MM.1S (cell line): ENCODE measurements around the gene NANOS3.
A peak's percentile ranks its signal among the peaks of the same experiment; 100 is the strongest.
"Not testable (repeated sequence)": the region's sequence is repeated elsewhere in the genome, so short reads cannot be mapped to it uniquely, and the experiment has no call there.

Experiments used
- DNase-seq: peaks from one replicate; pipeline ENCODE4 v3.0.0-alpha.2; 2015
- H2AFZ ChIP-seq: fragments of 300-600 bp; sonication (generic); 2 replicates; pipeline ENCODE4 v1.6.0; 2016; ENCODE audit warnings: antibody characterized with exemption, low read length
- H3F3A ChIP-seq: fragments of 300-600 bp; sonication (generic); 2 replicates; pipeline ENCODE4 v1.6.1; 2016; ENCODE audit warnings: mild to moderate bottlenecking, antibody characterized with exemption, low read length, moderate library complexity, mixed read lengths; ENCODE audit not compliant: insufficient read depth
- H3K27ac ChIP-seq: fragments of 300-600 bp; sonication (generic); 2 replicates; pipeline ENCODE4 v1.5.1; 2016; ENCODE audit warnings: mild to moderate bottlenecking, low read length
- H3K27me3 ChIP-seq: fragments of 300-600 bp; sonication (generic); replicated peaks from 2 replicates; pipeline ENCODE4 v1.6.0; 2016; ENCODE audit warnings: low read length; ENCODE audit not compliant: insufficient read depth
- H3K36me3 ChIP-seq: fragments of 300-600 bp; sonication (generic); replicated peaks from 2 replicates; pipeline ENCODE4 v1.6.1; 2016; ENCODE audit warnings: mild to moderate bottlenecking, low read length, mixed read lengths; ENCODE audit not compliant: insufficient read depth
- H3K4me1 ChIP-seq: fragments of 300-600 bp; sonication (generic); 2 replicates; pipeline ENCODE4 v1.6.1; 2016; ENCODE audit warnings: low read length, mixed read lengths
- H3K4me2 ChIP-seq: fragments of 300-600 bp; sonication (generic); 2 replicates; pipeline ENCODE4 v1.6.0; 2016; ENCODE audit warnings: low read depth, low read length
- H3K4me3 ChIP-seq: fragments of 300-600 bp; sonication (generic); 2 replicates; pipeline ENCODE4 v1.5.1; 2016; ENCODE audit warnings: low read length, mixed read lengths
- H3K79me2 ChIP-seq: fragments of 300-600 bp; sonication (generic); 2 replicates; pipeline ENCODE4 v1.6.1; 2016; ENCODE audit warnings: mixed run types, low read length, mixed read lengths
- H3K9ac ChIP-seq: fragments of 300-600 bp; sonication (generic); 2 replicates; pipeline ENCODE4 v1.6.1; 2016; ENCODE audit warnings: low read length, mixed read lengths
- H3K9me2 ChIP-seq: fragments of 300-600 bp; sonication (generic); replicated peaks from 2 replicates; pipeline ENCODE4 v1.6.1; 2016; ENCODE audit warnings: mild to moderate bottlenecking, low read length, mixed read lengths; ENCODE audit not compliant: insufficient read depth
- H3K9me3 ChIP-seq: fragments of 300-600 bp; sonication (generic); replicated peaks from 2 replicates; pipeline ENCODE4 v1.6.1; 2016; ENCODE audit warnings: mild to moderate bottlenecking, low read length, mixed read lengths; ENCODE audit not compliant: insufficient read depth
- H4K20me1 ChIP-seq: fragments of 300-600 bp; sonication (generic); 2 replicates; pipeline ENCODE4 v1.6.1; 2016; ENCODE audit warnings: mild to moderate bottlenecking, low read length, moderate library complexity, mixed read lengths; ENCODE audit not compliant: insufficient read depth
- CTCF ChIP-seq: fragments of 300-600 bp; sonication (generic); IDR thresholded peaks from 2 replicates; pipeline ENCODE4 v1.5.1; 2016; ENCODE audit warnings: antibody characterized with exemption, low read length, mixed read lengths
- EZH2 ChIP-seq: fragments of 300-600 bp; sonication (generic); optimal IDR thresholded peaks from 2 replicates; pipeline ENCODE3; 2017; ENCODE audit warnings: low read depth, mild to moderate bottlenecking, antibody characterized with exemption, low read length, mixed read lengths
- EZH2phosphoT487 ChIP-seq: fragments of 300-600 bp; sonication (generic); IDR thresholded peaks from 2 replicates; pipeline ENCODE4 v1.6.1; 2018; ENCODE audit warnings: antibody characterized with exemption, low read length

Gene NANOS3

DNA sequence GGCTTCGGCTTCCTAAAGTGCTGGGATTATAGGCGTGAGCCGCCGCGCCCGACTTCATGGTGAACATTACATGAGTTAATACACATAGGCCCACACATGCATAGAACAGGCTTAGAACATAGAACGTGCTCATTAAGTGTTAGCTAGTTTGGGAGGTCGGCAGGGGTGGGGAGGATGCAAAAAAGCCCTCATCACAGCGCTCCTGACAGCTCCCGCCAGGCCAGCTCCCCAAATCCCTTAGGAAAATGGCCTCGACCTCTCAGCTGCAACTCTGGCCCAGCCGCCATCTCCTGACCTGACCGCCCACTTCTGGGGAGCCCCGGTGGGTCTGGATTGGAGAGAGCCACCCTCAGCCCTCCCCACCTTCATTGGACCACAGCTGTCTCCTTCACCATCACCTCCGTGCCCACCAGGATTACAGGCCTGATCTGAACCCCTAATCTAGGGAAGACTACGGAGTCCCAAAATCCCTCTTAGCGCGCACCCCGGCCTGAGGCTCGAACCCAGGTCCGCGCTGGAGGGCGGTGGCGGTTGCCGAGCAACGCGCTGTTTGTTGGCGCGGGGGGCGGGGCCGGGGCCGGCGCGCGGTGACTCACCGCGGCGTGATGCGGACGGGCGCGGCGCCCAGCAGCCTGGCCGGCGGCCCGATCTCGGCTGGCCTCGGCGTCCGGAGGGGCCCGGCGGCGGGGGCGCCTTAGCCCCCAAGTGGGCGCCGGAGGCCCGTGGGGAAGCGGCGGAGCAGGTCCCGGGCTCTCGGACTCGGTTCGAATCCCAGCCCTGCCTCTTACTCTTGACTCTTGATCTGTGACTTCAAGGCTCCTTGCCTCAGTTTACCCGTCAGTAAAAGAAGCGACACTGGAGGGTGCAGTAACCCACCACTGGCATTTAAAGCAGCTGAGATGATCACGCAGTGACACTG is 26.7 kb upstream of the NANOS3 start:
- H3K4me1 ChIP-seq, result peaks cover 17% of the 10 kb centered on the region
- TF ChIP-seq EZH2phosphoT487, result no peak
- no peak for TF ChIP-seq EZH2
- TF ChIP-seq CTCF, result no peak
- H3K9me3 ChIP-seq, result no peaks in the 10 kb centered on the region
- no peak overlapping the region for H3K27ac ChIP-seq
- peaks cover 23% of the 10 kb centered on the region for H3F3A ChIP-seq
- H4K20me1 ChIP-seq, result no peaks in the 10 kb centered on the region
- H3K4me2 ChIP-seq, result peak overlapping the region; percentile 51; the same call in 1 of the 2 replicates
- peak overlapping the region; percentile 25; the same call in 1 of the 2 replicates for H2AFZ ChIP-seq
- no peaks in the 10 kb centered on the region for H3K79me2 ChIP-seq
- H3K4me3 ChIP-seq, result no peak overlapping the region
- no peaks in the 10 kb centered on the region for H3K27me3 ChIP-seq
- peak overlapping the region; percentile 60; the same call in 1 of the 2 replicates for H3K9ac ChIP-seq
- H3K9me2 ChIP-seq, result no peaks in the 10 kb centered on the region
- no peaks in the 10 kb centered on the region for H3K36me3 ChIP-seq
- peak; percentile 27 for DNase-seq

DNA sequence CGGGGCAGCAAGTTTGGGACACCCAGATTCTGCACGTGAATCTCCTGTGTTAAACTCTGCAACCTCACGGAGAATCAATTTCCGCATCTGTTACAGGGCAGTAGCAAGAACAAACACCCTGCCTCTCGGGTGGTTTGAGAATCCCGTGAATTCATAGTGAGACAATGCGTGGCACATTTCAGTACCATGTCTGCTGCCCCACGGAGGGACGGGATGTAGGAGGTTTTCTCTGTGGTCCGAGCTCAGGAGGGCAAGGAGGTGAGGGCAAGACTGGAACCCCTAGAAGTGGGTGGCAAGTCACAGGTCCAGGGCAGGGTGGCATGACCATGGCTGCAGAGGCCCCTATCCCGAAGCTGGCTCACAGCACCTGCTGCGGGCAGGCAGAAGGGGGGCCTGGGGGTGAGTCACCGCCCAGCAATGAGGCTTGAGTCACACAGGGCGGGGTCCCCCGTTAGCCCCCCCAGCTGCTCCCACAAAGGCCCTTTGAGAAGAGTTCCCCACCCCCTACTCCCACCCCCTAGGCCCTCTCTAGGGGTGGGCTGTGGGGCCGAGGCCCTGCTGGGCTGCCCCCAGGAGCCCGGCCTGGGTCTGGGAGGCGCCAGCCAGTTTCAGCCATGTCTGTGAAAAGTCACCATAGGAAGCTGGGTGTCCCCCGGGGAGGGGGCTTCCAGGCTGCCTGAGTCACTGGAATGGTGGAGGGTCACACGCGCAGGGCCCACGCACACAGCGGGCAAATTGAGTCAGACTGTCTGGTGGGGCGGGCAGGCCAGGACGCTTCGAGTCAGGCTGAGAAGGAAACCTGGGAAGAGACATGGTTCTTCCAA is 25.8 kb upstream of the NANOS3 start:
- Histone ChIP-seq H3K9me3 (no peaks in the 10 kb centered on the region), H3K27ac (no peak overlapping the region), H3K4me3 (no peak overlapping the region), H3K9me2 (no peaks in the 10 kb centered on the region), H3K36me3 (no peaks in the 10 kb centered on the region), H3K79me2 (no peaks in the 10 kb centered on the region), H3K9ac (peak overlapping the region; percentile 47; the same call in 1 of the 2 replicates), H3F3A (peaks cover 21% of the 10 kb centered on the region), H3K4me1 (peaks cover 12% of the 10 kb centered on the region), H4K20me1 (no peaks in the 10 kb centered on the region), H3K27me3 (no peaks in the 10 kb centered on the region), H2AFZ (no peak overlapping the region), H3K4me2 (no peak overlapping the region)
- TF ChIP-seq EZH2phosphoT487 (no peak), EZH2 (no peak), CTCF (no peak)
- no peak for DNase-seq

DNA sequence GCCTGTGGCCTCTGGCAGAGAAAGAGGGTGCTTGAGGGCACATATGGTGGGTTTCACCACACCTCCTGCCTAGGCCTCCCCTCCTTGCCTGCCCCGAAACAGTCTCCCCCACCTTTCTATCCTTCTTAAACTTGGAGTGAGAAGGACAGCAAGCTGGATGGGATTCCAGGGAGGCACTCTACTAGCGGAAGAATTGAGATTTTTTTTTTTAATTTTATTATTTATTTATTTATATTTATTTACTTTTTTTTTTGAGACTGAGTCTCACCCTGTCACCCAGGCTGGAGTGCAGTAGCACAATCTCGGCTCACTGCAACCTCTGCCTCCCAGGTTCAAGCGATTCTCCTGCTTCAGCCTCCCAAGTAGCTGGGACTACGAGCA is 25.2 kb upstream of the NANOS3 start:
- not testable (repeated sequence) for H3K4me2 ChIP-seq, H3K9ac ChIP-seq

DNA sequence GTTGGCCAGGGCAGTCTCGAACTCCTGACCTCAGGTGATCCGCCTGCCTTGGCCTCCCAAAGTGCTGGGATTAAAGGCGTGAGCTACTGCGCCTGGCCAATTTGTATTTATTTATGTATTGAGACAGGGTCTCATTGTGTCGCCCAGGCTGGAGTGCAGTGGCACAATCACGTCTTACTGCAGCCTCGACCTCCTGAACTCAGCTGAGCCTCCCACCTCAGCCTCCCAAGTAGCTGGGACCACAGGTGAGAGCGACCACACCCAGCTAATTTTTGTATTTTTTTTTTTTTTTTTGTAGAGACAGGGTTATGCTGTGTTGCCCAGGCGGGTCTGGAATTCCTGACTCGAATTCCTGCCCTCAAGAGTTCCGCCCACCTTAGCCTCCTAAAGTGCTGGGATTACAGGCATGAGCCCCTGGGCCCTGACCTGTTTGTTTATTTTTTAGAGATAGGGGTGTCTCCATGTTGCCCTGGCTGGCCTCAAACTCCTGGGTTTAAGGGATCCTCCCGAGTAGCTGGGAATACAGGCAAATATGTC is 24.7 kb upstream of the NANOS3 start:
- H2AFZ ChIP-seq, H3K9me3 ChIP-seq, H3K27me3 ChIP-seq, H3K4me3 ChIP-seq, H4K20me1 ChIP-seq, H3K36me3 ChIP-seq, H3K9ac ChIP-seq, H3K4me1 ChIP-seq, H3K79me2 ChIP-seq, DNase-seq, H3K27ac ChIP-seq, H3K9me2 ChIP-seq, H3K4me2 ChIP-seq: not testable (repeated sequence)
- peaks cover 14% of the 10 kb centered on the region; the same call in 1 of the 2 replicates for H3F3A ChIP-seq

More for the DNA sequence above, 25.2 kb upstream of the NANOS3 start:
- not testable (repeated sequence) for H3K9me2 ChIP-seq, DNase-seq, H4K20me1 ChIP-seq, H3K36me3 ChIP-seq, H3K27me3 ChIP-seq, H2AFZ ChIP-seq, H3K4me3 ChIP-seq, H3K27ac ChIP-seq, H3K9me3 ChIP-seq, H3K4me1 ChIP-seq, H3K79me2 ChIP-seq
- H3F3A ChIP-seq, result peaks cover 19% of the 10 kb centered on the region
